Endothelial cell of umbilical vein (primary cell): Measurements from ENCODE around the gene ADD1. TPM values are rescaled to one million over a fixed set of nuclear protein-coding genes. Genes with fewer than 3 reads are reported as not detected.
A peak's percentile ranks its signal among the peaks of the same experiment; 100 is the strongest.

Experiments
- BruUV-seq: library from RNA; stranded (reverse); fragments of 400-500 nt; replicated peaks from 2 replicates; lab custom pipeline; 2021; lab: Mats Ljungman, UMichigan
- CTCF ChIA-PET: fragments of 300-600, 350-600 bp; sonication (Branson Sonifier 250); formaldehyde crosslinking; loops from one replicate; lab custom pipeline; 2021; ENCODE audit warnings: antibody characterized with exemption, inconsistent platforms; lab: Charles Lee
- POLR2A ChIA-PET: fragments of 300-600, 350-600 bp; sonication (Branson Sonifier 250); formaldehyde crosslinking; loops from one replicate; lab custom pipeline; 2021; ENCODE audit warnings: antibody characterized with exemption, inconsistent platforms; lab: Charles Lee
- DNase-seq: peaks from one replicate; pipeline ENCODE4 v3.0.0-alpha.2; 2011; ENCODE audit warnings: low read depth, low spot score
- FAIRE-seq: peaks from 2 replicates; lab custom pipeline; 2011; peaks lifted over from hg19 to GRCh38; lab: Jason Lieb, UNC
- H2AFZ ChIP-seq: 2 replicates; pipeline ENCODE4 v1.6.0; 2012; ENCODE audit warnings: low read depth, low read length, control low read depth, inconsistent platforms
- H3K27ac ChIP-seq: 2 replicates; pipeline ENCODE4 v1.5.1; 2011; ENCODE audit warnings: low read depth, mild to moderate bottlenecking, control low read depth, low read length, moderate library complexity; ENCODE audit not compliant: insufficient read depth
- H3K27me3 ChIP-seq, 2 experiments: 2 replicates each; pipeline versions ENCODE4 v1.6.0 to v1.6.1; 2011; ENCODE audit warnings: low read length in 2 of 2, mixed read lengths in 1 of 2; ENCODE audit not compliant: control insufficient read depth in 2 of 2, insufficient read depth in 2 of 2
- H3K36me3 ChIP-seq, 2 experiments: 2 replicates in 1 of 2; 3 replicates in 1 of 2; pipeline ENCODE4 v1.5.1; 2011; ENCODE audit warnings: low read length in 2 of 2, mild to moderate bottlenecking in 1 of 2, moderate library complexity in 1 of 2; ENCODE audit not compliant: control insufficient read depth in 2 of 2, insufficient read depth in 2 of 2; ENCODE audit errors: extremely low read depth in 1 of 2
- H3K4me1 ChIP-seq: 3 replicates; pipeline ENCODE4 v1.5.1; 2011; ENCODE audit warnings: mild to moderate bottlenecking, low read length; ENCODE audit not compliant: control insufficient read depth, insufficient read depth; ENCODE audit errors: extremely low read depth
- H3K4me2 ChIP-seq: 2 replicates; pipeline ENCODE4 v1.6.1; 2011; ENCODE audit warnings: low read length, control low read depth, mixed read lengths; ENCODE audit not compliant: insufficient read depth
- H3K4me3 ChIP-seq, 3 experiments: fragments of 200-600 bp in 1 of 3; sonication (generic), shearing (Covaris generic) in 1 of 3; replicated peaks in 1 of 3; 2 replicates each; pipeline ENCODE4 v1.5.1; 2011 to 2016; ENCODE audit warnings: control low read depth in 3 of 3, low read length in 3 of 3, mild to moderate bottlenecking in 2 of 3, inconsistent platforms in 1 of 3, low read depth in 1 of 3, moderate library complexity in 1 of 3; ENCODE audit not compliant: insufficient read depth in 1 of 3
- H3K79me2 ChIP-seq: 2 replicates; pipeline ENCODE4 v1.6.0; 2012; ENCODE audit warnings: low read length, inconsistent platforms; ENCODE audit not compliant: control insufficient read depth, insufficient read depth
- H3K9ac ChIP-seq: replicated peaks from 2 replicates; pipeline ENCODE3; 2011; ENCODE audit warnings: low read length, control low read depth; ENCODE audit not compliant: insufficient read depth; ENCODE audit errors: extremely low read depth
- H3K9me1 ChIP-seq: replicated peaks from 3 replicates; pipeline ENCODE4 v1.6.0; 2011; ENCODE audit warnings: mild to moderate bottlenecking, low read length; ENCODE audit not compliant: control insufficient read depth, insufficient read depth; ENCODE audit errors: extremely low read depth
- H3K9me3 ChIP-seq: replicated peaks from 2 replicates; pipeline ENCODE4 v1.5.1; 2012; ENCODE audit warnings: low read length, inconsistent platforms; ENCODE audit not compliant: control insufficient read depth, insufficient read depth
- H4K20me1 ChIP-seq: replicated peaks from 2 replicates; pipeline ENCODE3; 2011; ENCODE audit warnings: mild to moderate bottlenecking, low read length; ENCODE audit not compliant: control insufficient read depth, insufficient read depth; ENCODE audit errors: extremely low read depth
- EZH2 ChIP-seq: IDR thresholded peaks from 2 replicates; pipeline ENCODE4 v1.6.1; 2012; ENCODE audit warnings: borderline replicate concordance, low read depth, mild to moderate bottlenecking, moderate library complexity, low read length, inconsistent platforms; ENCODE audit not compliant: severe bottlenecking
- FOS ChIP-seq: IDR thresholded peaks from 2 replicates; pipeline ENCODE4 v1.6.1; 2011; ENCODE audit warnings: mild to moderate bottlenecking, low read length, moderate library complexity, borderline replicate concordance; ENCODE audit not compliant: insufficient read depth
- GATA2 ChIP-seq: IDR thresholded peaks from 2 replicates; pipeline ENCODE4 v1.7.0; 2011; ENCODE audit warnings: low read depth, mild to moderate bottlenecking, moderate library complexity, mixed read lengths, low read length; ENCODE audit not compliant: insufficient read length, insufficient read depth
- MYC ChIP-seq: IDR thresholded peaks from one replicate; pipeline ENCODE4 v1.6.1; 2011; ENCODE audit warnings: mild to moderate bottlenecking, low read depth, low read length
- POLR2A ChIP-seq: IDR thresholded peaks from 2 replicates; pipeline ENCODE4 v1.6.1; 2012; ENCODE audit warnings: low read depth, mild to moderate bottlenecking, control low read depth, low read length
- POLR2AphosphoS5 ChIP-seq: IDR thresholded peaks from 2 replicates; pipeline ENCODE4 v1.6.1; 2012; ENCODE audit warnings: low read depth, mild to moderate bottlenecking, control low read depth, low read length, moderate library complexity; ENCODE audit not compliant: insufficient read depth
- dilution Hi-C: fragments of 300-500 bp; cut with MboI; formaldehyde crosslinking; loops from one replicate; pipeline ENCODE4 v1.15.0; 2019; ENCODE audit warnings: low sequenced_read_pairs; ENCODE audit not compliant: extremely low pct_ligation_motif_present
- intact Hi-C: fragments of 100-400 bp; cut with micrococcal nuclease; formaldehyde crosslinking; loops from one replicate; pipeline ENCODE4 v1.10.0; 2022
- polyA plus RNA-seq, 4 experiments: library from polyadenylated mRNA; depleted of rRNA in 3 of 4; stranded (reverse) in 3 of 4; unstranded in 1 of 4; fragments of >200 nt; gene quantifications; 2 replicates each; pipeline versions ENCODE4 v1.2.1 to v1.2.3, GENCODE V29; 2011 to 2012; ENCODE audit warnings: missing spikeins in 1 of 4
- total RNA-seq: library from RNA; stranded (reverse); gene quantifications from 2 replicates; pipeline ENCODE4 v1.2.3, GENCODE V29; 2021
- TF ChIP-seq, protein P1 (sequence below), 2 donors: IDR thresholded peaks; 1 replicate in 1 of 2; 2 replicates in 1 of 2; pipeline ENCODE4 v1.5.1; 2011; ENCODE audit warnings: low read length in 2 of 2, mild to moderate bottlenecking in 2 of 2, moderate library complexity in 2 of 2, control low read depth in 1 of 2, inconsistent platforms in 1 of 2, low read depth in 1 of 2; ENCODE audit not compliant: insufficient read depth in 1 of 2; ENCODE audit errors: extremely low read depth in 1 of 2

Gene ADD1
- total and polyA plus RNA-seq, 2 donors (not counting 3 experiments of a cell fraction or from before 2014, with no cell fraction given), result 219 to 305 TPM

GRCh38 chr4:2858451-2859217 lies 15.0 kb downstream of the ADD1 start:
- DNase-seq (peak; percentile 53), FAIRE-seq (peak; percentile 4)
- ChIA-PET CTCF (interaction anchor here (1.0 kb wide), 1 partner anchor 35 kb away, joined by 3 read pairs; no protein-coding TSS in a partner anchor), POLR2A (no interaction called here)
- Histone ChIP-seq H3K9ac (no peak overlapping the region), H3K36me3 (peaks cover 0 to 3% of the 10 kb centered on the region in 2 experiments), H3K79me2 (peaks cover 90% of the 10 kb centered on the region), H2AFZ (no peak overlapping the region), H3K4me3 (no peak overlapping the region), H3K9me3 (no peaks in the 10 kb centered on the region), H3K27ac (no peak overlapping the region), H4K20me1 (peaks cover 2% of the 10 kb centered on the region), H3K27me3 (no peaks in the 10 kb centered on the region), H3K9me1 (no peaks in the 10 kb centered on the region), H3K4me1 (peaks cover 44% of the 10 kb centered on the region), H3K4me2 (no peak overlapping the region)
- intact Hi-C loops (no loop called here), dilution Hi-C loops (no loop called here)
- BruUV-seq, result no TSS peak
- TF ChIP-seq POLR2A, result no peak
- TF ChIP-seq MYC, result no peak
- TF ChIP-seq, protein P1, sequence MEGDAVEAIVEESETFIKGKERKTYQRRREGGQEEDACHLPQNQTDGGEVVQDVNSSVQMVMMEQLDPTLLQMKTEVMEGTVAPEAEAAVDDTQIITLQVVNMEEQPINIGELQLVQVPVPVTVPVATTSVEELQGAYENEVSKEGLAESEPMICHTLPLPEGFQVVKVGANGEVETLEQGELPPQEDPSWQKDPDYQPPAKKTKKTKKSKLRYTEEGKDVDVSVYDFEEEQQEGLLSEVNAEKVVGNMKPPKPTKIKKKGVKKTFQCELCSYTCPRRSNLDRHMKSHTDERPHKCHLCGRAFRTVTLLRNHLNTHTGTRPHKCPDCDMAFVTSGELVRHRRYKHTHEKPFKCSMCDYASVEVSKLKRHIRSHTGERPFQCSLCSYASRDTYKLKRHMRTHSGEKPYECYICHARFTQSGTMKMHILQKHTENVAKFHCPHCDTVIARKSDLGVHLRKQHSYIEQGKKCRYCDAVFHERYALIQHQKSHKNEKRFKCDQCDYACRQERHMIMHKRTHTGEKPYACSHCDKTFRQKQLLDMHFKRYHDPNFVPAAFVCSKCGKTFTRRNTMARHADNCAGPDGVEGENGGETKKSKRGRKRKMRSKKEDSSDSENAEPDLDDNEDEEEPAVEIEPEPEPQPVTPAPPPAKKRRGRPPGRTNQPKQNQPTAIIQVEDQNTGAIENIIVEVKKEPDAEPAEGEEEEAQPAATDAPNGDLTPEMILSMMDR (IDR thresholded peaks at IDR 0.05; ENCODE audit: extremely low read depth in 1 of 2, insufficient read depth in 1 of 2, low read depth in 1 of 2, low read length in 2 of 2), result no peak
- no peak for TF ChIP-seq POLR2AphosphoS5
- no peak for TF ChIP-seq GATA2
- no peak for TF ChIP-seq FOS
- TF ChIP-seq EZH2, result no peak
